HepG2 (cell line): ENCODE data around the gene PLIN5. TPM values are rescaled to one million over a fixed set of nuclear protein-coding genes. Genes with fewer than 3 reads are reported as not detected.

Source experiments
- ATF6 ChIP-seq: sonication (generic); formaldehyde crosslinking; conservative IDR thresholded peaks from 2 replicates; pipeline ENCODE4 v1.4.0; 2020; ENCODE audit warnings: missing genetic modification reagents
- E2F1 ChIP-seq: sonication (generic); formaldehyde crosslinking; IDR thresholded peaks from 2 replicates; pipeline ENCODE4 v1.5.0; 2020; ENCODE audit warnings: missing genetic modification reagents
- HNF1B ChIP-seq: sonication (generic); formaldehyde crosslinking; IDR thresholded peaks from 2 replicates; pipeline ENCODE4 v1.5.1; 2020; ENCODE audit warnings: mild to moderate bottlenecking, moderate library complexity, missing genetic modification reagents
- MAZ ChIP-seq, 2 experiments: sonication (generic) in 1 of 2; formaldehyde crosslinking in 1 of 2; IDR thresholded peaks; 2 replicates each; pipeline versions ENCODE4 v1.5.0 to v1.6.1; 2012 to 2020; ENCODE audit warnings: low read depth in 2 of 2, mild to moderate bottlenecking in 2 of 2, borderline replicate concordance in 1 of 2, improper control_type of control experiment in 1 of 2, low read length in 1 of 2, missing genetic modification reagents in 1 of 2, moderate library complexity in 1 of 2
- MTF1 ChIP-seq: sonication (generic); formaldehyde crosslinking; IDR thresholded peaks from 2 replicates; pipeline ENCODE4 v1.5.0; 2020; ENCODE audit warnings: missing genetic modification reagents
- PCBP1 ChIP-seq: fragments of 200-400 bp; formaldehyde crosslinking; IDR thresholded peaks from 2 replicates; pipeline ENCODE4 v1.6.1; 2017; ENCODE audit warnings: mild to moderate bottlenecking, low read depth, low read length, borderline replicate concordance
- PHF8 ChIP-seq: sonication (generic); formaldehyde crosslinking; IDR thresholded peaks from 2 replicates; pipeline ENCODE4 v1.5.0; 2020; ENCODE audit warnings: missing genetic modification reagents
- TIGD3 ChIP-seq: sonication (generic); formaldehyde crosslinking; IDR thresholded peaks from 2 replicates; pipeline ENCODE4 v1.5.1; 2020; ENCODE audit warnings: mild to moderate bottlenecking, missing genetic modification reagents, borderline replicate concordance
- ZNF10 ChIP-seq: sonication (generic); formaldehyde crosslinking; IDR thresholded peaks from 2 replicates; pipeline ENCODE4 v1.4.0; 2020; ENCODE audit warnings: mild to moderate bottlenecking, low read depth, missing genetic modification reagents, borderline replicate concordance
- ZNF12 ChIP-seq: sonication (generic); formaldehyde crosslinking; IDR thresholded peaks from 2 replicates; pipeline ENCODE4 v1.5.0; 2020; ENCODE audit warnings: missing genetic modification reagents
- ZNF142 ChIP-seq: sonication (generic); formaldehyde crosslinking; IDR thresholded peaks from 2 replicates; pipeline ENCODE4 v1.4.0; 2020; ENCODE audit warnings: missing genetic modification reagents
- ZNF740 ChIP-seq: sonication (generic); formaldehyde crosslinking; IDR thresholded peaks from 2 replicates; pipeline ENCODE4 v1.4.0; 2020; ENCODE audit warnings: missing genetic modification reagents
- ZNF816 ChIP-seq: sonication (generic); formaldehyde crosslinking; IDR thresholded peaks from 2 replicates; pipeline ENCODE4 v1.8.0; 2022; ENCODE audit warnings: missing genetic modification reagents, mild to moderate bottlenecking, borderline replicate concordance
- ZNF839 ChIP-seq: sonication (generic); formaldehyde crosslinking; IDR thresholded peaks from 2 replicates; pipeline ENCODE4 v1.4.0; 2020; ENCODE audit warnings: missing genetic modification reagents, mild to moderate bottlenecking, borderline replicate concordance
- ZSCAN29 ChIP-seq: sonication (generic); formaldehyde crosslinking; conservative IDR thresholded peaks from 2 replicates; pipeline ENCODE4 v1.4.0; 2020; ENCODE audit warnings: mild to moderate bottlenecking, missing genetic modification reagents
- polyA plus RNA-seq, 8 experiments: library from polyadenylated mRNA; depleted of rRNA in 3 of 8; stranded (reverse) in 7 of 8; unstranded in 1 of 8; fragments of >200 nt; fragmentation: Illumina TruSeq in 4 of 8; extraction: Trizol in 4 of 8; gene quantifications; 2 replicates each; pipeline versions ENCODE4 v1.2.1 to v1.2.3, GENCODE V29; 2011 to 2016; ENCODE audit warnings: low read depth in 4 of 8, missing spikeins in 1 of 8, mixed read lengths in 1 of 8; ENCODE audit not compliant: insufficient read depth in 1 of 8
- total RNA-seq, 5 experiments: library from RNA; depleted of rRNA; stranded (reverse); fragments of >200 nt; fragmentation: Illumina TruSeq; extraction: Trizol; gene quantifications; 2 replicates each; pipeline ENCODE4 v1.2.3, GENCODE V29; 2016; ENCODE audit warnings: low read depth in 1 of 5

PLIN5 gene
- total and polyA plus RNA-seq, 2 of the 13 experiments (the other 11 are each of a cell fraction or from before 2014, with no cell fraction given): 1.8 to 4.8 TPM

- no peak for TF ChIP-seq ZNF142
- TF ChIP-seq ATF6 (CRISPR knock-in tag): no peak
- no peak for TF ChIP-seq TIGD3 (CRISPR knock-in tag)
- TF ChIP-seq ZSCAN29 (CRISPR knock-in tag): no peak
- TF ChIP-seq ZNF816 (CRISPR knock-in tag): no peak
- no peak for TF ChIP-seq E2F1 (CRISPR knock-in tag)
- TF ChIP-seq ZNF839: no peak
- TF ChIP-seq ZNF12 (CRISPR knock-in tag): no peak
- no peak for TF ChIP-seq ZNF10 (CRISPR knock-in tag)
- no peak for TF ChIP-seq ZNF740 (CRISPR knock-in tag)
- peak; percentile 18; the same call in 1 of the 2 replicates for TF ChIP-seq HNF1B (CRISPR knock-in tag)
- no peak for TF ChIP-seq PCBP1
- TF ChIP-seq MTF1 (CRISPR knock-in tag): no peak
- no peak for TF ChIP-seq PHF8 (CRISPR knock-in tag)
- 0 out of 2 replicates have a peak, but pooled peaks have one; percentile 16 for TF ChIP-seq MAZ (IDR thresholded peaks at IDR 0.05; ENCODE audit: borderline replicate concordance, low read depth, low read length)
- no peak for TF ChIP-seq MAZ (CRISPR knock-in tag; IDR thresholded peaks at IDR 0.05; ENCODE audit: low read depth)
These were observed 13.7 kb downstream of the PLIN5 start (continued) for GRCh38 chr19:4521170-4521887.
